ENCODE measurements around the gene CFAP90.

The CFAP90 gene

DNA sequence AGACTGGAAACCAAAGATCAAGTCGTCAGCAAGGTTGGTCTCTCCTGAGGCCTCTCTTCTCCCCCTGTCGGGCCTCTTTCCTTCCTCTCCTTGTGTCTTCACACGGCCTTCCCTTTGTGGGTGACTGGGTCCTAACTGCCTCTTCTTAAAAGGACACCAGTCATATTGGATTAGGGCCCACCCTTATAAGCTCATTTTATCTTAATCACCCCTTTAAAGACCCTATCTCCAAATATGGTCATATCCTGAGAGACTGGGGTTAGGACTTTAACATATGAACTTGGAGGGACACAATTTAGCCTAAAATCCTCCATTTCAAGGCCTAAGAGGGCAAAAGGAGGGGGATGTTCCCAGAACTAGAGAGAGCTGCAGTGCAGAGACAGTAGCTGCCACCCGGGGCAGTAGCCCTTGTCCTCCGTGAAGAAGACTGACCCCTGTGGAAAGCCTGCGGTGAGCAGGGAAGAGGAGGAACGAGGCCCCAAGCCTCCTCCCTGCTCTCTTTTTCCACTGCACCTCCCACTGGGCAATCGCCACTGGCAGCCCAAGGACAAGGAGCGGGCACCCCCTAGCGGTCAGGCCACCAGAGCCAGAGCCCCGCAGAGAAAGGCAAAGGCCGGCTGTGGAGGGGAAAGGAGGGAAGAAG, 34.9 kb downstream of the CFAP90 start:
- peak; percentile 33 for DNase-seq

DNA sequence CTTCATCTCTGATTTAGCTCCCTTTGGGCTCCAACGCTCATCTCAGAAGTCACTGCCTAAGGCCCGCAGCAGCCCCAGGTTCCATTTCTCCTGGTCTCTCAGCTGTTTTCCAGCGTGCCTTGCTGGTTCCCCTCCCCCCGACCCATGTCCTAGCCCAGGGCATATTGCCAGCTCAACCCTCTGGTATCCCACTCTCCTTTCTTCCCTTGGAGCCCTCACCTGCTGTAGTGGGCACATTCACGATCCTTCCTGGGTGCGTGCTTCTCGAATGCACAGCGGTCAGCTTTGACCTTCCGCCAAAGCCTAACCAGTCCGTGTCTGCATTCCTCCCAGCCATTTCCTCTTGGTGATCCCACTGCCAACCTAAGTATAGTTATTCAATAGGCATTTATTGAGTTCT, 36.1 kb downstream of the CFAP90 start:
- no peak for DNase-seq

DNA sequence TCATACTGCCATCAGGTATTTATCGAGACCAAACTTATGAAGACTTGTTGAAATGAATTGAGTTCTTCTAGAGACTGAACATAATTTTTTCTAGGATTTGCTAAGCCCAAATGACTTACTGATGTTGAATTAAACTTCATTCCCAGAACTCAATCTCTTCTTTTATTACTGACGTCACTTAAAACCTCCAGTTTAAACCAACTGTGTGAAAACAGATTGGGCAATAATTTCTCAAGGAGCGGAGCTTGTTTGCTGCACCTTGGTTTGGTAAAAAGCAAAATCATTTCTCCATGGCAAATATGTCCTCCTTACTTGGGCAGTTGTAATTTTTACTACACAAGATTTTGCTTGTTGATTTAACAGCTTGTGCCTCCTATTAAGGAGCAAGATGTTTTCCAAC, 37.4 kb downstream of the CFAP90 start:
- no peak for DNase-seq

DNA sequence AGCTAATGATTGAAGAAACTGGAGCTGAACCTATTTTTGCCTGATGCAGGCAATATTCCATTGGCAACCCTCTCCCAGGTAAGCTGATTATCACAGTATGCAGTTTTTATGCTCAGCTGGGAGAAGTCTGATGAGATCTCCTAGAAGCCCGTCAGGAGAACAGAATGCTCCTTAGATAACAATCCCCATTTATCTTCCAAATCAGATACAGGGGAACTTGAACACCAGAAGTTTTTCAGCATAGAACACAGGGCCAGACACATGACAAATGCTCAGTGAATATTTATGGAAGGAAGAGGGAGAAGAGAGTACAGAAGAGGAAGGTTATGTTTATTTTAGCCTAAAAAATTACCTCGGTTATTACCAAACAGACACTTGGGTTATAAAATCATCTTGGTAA, 37.9 kb downstream of the CFAP90 start:
- DNase-seq = no peak

DNA sequence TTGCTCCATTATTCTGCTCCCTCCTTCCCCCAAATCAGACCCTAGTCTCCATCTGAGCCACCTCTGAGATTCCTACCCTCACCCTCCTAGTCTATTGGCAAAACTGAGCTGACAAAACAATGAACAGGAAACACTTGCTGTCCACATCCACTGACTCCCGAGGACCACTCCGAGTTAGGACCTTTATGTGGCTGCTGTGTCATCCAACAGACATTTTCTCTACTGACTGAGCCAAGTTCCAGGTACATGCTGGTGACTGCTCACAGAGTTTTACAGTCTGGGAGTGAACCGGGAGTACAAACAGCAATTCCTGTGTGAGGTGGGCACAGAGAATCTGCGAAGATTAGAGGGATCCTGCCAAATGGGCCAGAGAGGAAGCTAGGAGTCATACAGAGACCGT, 39.2 kb downstream of the CFAP90 start:
- DNase-seq = no peak

DNA sequence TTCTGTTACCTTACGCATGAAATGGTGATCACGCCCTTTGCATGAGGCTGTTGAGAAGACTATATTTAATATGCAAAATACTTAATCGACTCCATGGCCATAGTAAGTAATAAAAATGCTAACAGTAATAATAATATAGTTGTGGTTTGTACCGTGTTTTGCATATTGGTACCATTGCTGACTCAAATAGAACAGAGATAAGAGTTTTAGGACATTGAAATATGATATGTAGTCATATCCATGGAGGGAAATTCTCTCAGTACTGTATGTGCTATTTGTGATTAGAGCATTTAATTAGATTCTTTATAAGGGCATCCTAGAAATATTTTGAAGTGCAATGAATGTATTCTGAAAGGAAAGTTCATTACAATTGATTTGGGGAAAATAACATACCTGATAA, 41.9 kb downstream of the CFAP90 start:
- no peak for DNase-seq

DNA sequence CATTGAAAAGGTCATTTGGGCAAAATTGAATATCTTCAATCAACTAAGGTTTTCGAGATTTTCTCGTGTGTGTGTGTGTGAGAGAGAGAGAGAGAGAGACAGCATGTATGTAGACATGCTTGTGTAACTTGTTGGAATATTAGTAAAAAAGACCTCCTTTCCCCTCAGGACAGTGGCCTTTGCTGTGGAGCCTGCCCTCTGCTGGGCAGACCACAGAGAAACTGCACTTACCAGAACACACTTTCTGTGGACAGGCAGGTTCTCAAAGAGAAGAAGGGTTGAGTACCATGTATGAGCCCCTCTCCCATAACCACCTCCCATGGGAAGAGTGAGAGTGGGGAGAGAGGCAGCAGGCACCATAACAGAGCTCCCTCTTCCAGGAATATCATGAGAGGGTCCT, 45.6 kb downstream of the CFAP90 start:
- no peak for DNase-seq

DNA sequence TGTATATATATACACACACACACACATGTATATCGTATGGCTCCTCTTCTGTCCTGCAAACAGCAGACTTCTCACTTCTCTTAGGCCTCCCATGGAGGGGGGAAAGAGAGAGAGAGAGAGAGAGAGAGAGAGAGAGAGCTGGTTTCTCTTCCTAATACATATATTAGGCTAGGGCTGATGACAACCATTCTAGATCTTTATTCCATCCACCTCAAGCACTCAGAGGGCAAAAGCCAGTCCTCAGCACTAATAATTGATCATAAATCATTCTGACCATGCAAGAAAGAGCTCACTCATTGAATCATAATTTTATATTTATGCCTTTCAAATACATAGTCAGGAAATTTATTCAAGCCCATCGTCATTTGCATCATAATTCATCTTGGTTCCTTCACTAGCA, 47.0 kb downstream of the CFAP90 start:
- DNase-seq = no peak

DNA sequence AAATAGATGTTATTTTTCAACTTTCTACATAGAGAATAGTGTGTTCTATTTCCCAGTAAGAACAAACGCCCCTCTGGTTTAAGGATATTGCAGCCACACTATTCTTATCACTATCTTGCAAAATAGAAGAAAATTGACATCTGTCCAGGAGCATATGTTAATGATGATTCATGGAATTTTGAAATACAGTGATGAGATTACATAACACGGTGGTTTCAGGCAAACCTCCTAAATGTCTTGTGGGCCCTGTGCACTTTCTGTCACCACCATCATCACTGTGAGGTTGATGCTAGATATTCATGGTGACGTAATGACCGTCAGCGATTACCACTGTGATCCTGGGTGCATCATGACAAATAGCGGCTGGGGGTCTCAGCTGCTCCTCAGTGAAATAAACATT, 48.1 kb downstream of the CFAP90 start:
- DNase-seq = no peak

DNA sequence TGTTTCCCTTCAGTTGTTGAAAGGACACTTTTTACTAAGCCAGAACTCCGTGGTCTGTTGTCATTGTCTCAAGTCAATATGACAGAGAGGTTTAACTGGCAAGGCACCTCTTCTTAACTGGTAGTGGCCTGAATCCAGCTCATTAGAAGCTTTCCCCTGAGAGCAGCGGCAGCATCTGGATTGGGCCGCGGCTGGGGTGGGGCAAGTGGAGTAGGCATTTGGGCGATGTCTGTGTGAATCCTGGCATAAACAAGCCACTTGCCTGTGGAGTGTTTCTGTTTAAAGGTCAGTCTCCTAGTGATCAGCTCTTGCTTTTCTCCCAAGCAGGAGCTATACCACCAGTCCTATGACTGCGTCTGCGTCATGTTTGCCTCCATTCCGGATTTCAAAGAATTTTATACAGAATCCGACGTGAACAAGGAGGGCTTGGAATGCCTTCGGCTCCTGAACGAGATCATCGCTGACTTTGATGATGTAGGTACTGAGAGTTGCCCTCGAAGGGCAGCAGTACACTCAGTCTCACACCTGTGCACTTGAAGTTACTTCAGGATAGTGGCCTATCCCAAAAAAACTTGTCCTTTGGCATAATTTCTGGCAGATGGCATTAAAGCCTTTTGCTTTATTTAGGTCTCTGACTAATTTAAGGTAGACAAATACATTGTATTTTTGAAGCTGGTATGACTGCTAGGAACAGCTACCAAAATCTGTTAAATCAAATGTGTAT, 48.9 kb downstream of the CFAP90 start:
- no peak for DNase-seq

DNA sequence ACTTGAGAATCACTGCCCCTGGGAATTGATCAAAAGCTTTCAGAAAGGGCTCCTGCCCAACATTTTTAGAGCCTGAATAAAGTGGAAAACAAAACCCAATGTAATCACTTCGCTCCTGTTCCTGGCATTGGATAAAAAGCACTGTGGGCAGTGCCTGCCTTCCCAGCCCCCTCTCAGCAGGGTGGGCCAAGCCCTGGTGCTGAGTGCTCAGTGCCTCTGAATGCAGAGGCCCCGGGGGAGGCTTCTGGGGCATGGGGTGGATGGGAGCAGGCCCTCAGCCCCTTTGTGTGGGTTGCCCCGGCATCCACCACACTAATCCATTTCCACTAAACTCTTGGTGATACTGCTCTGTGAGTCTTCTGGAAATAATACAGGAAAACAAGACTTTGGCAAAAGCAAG, 55.6 kb downstream of the CFAP90 start:
- DNase-seq = no peak

DNA sequence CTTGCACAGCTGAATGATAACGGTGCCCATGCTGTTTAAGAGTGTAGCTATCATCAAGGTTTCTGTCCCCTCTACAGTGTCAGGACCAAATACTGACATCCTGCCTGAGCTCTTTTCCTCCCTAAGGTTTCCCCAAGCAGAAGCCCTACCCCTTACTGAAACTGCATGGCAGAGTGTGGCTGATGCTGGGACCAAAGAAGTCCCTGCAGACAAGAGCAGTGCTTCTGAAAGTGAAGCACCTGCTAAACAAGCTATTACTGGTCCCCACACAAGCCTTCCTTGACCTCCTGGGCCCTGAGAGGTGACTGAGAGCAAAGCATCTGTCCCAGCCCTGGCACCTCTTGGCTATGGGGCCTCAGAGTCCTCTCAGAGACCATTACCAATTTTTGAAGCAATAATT, 56.1 kb downstream of the CFAP90 start:
- DNase-seq = no peak

DNA sequence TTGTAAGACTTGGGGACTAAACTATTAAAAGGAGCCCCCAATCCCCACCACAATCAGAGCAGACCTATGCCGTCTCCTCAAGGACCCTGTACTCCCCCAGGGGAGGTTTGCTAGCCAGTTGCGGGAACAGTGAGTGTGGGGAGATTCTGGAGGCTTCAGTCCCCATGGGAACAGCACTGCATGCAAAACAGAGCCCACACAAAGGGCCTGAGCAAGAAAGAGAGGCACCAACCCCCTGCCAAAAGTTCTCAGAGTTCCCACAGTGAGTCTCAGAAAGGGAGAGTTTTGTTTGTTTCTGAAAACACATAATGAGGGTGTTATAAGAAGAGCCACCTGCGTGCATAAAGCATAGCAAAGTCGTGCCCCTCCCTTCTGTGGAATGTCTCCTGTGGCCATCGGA, 56.6 kb downstream of the CFAP90 start:
- DNase-seq = no peak

DNA sequence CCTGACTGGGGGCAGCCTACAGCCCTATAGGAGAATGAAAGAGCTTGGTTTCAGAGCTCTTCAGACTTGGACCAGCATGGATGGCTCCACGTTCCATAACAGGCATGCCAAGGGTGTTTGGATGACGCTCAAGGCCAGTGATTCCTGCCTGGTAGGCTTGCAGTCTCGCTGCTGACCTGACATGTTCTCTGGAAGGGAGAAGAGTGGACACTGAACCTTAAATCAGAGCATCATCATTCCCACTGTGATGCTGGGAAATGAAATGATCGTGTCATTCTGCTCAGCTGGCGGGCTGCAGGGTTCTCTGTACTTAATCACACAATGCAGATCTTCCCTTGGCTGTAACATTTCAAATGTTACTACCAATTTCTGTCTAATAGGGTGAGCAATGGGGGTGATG, 57.0 kb downstream of the CFAP90 start:
- DNase-seq = no peak

DNA sequence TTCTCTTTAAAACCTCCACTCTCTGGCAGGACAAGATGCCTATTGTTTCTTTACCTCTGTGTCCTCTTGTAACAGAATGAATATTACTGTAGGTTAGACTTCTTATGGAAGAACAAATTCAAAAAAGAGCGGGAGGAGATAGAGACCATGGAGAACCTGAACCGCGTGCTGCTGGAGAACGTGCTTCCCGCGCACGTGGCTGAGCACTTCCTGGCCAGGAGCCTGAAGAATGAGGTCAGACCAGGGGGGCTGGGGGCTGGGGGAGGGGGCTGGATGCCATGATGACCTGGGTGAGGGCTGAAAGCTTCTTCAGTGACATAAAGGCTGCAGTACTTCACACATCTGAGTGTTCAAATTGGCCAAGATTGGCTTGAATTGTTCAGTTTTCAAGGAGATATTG, 61.4 kb downstream of the CFAP90 start:
- DNase-seq = no peak

DNA sequence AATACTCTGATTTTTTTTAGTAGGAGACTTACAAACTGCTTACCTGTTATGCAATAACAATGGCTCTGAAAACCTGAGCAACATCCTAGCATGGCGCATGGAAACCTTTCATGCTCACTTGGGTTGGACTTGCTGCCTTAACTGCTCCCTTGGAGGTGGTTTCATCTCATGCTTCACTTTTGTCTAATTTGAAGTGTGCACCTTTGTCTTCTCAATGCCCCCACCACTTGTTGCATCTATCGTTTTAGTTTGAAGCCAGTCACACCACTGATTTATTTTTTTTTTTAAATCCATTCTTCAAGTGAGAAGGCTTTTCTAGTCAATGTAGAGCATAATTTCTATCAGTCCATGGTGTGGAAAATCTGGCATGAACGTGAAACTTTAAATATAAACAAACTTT, 63.2 kb downstream of the CFAP90 start:
- no peak for DNase-seq

DNA sequence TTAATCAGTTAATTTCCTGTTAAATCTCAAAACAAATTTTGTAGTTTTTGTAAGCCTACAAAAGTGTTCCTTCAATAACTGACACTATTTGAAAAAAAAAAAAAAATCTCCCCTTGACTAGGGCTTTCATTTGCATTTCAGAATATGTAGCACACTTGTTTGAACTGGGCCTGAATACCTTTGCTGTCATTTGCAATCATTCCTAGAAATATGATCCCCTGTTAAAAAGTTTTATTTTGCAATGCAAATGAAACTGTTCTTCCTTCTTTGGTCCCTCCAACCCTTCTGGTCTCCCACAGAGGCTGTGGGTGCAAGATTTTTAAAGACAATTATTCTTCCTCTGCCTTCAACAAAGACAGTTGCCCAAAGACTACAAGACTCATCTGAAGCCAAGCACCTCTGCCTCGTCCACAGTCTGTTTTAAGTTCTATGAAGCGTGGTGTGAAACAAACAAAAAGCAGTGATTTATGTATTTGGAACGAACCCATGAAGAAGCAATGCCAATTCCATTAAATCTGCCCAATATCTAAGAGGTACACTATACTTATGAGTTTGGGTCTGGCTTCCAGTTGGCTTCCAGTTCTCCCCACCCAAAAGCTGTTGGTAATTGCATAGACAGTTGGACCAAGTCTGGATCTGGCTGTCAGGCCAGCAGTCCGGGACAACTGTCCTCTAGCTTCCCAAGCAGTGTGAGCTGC, 66.1 kb downstream of the CFAP90 start:
- no peak for DNase-seq

DNA sequence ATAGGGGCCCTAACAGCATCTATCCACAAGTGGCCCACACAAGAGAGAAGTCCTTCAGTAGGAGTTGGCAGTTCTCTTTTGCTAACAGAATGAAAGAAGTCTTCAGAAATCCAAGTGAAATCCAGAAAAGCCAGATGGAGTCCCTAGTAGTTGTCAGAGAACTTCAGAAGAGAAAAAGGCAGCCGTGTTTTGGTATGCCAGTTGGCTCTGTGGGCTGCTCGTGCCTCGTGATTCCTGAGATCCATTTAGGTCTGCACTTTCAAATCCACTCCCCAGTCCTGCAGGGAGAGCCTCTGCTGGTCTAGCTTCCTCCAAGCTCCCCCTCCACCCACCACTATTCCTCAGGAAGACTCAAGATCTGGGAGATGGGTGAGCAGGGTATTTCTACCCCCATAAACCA, 69.0 kb downstream of the CFAP90 start:
- DNase-seq = no peak

All from central memory CD4-positive, alpha-beta T cell (primary cell).